Bronchus fibroblast of lung (primary cell): ENCODE data around the gene KCNC2. TPM values are rescaled to one million over a fixed set of nuclear protein-coding genes. Genes with fewer than 3 reads are reported as not detected.

Experiments used
- total RNA-seq: library from RNA; depleted of rRNA; stranded (reverse); fragments of >200 nt; gene quantifications from 2 replicates; pipeline ENCODE4 v1.2.3, GENCODE V29; 2015

KCNC2 gene
- total RNA-seq, result not detected in 2 replicates

DNA sequence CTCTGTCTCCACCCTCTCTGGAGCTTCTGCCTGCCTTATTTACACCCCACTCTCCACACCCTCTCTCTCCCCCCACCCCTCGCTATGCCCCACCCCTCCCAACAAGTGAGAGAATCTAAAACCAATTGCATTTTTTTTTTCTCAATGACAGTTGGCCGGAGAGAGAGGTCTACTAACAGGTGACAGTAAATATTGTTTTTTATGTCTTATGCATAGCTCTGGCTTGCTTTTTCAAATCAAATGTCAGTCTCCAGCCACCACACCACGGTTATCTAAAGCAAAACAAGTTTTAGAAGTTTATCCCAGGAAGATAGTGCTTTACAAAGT, at the start of gene KCNC2:
Gene KCNC2, minus strand, starts transcription at position 28 of the 327 bp plus-strand sequence.

Other genes starting within 250 kb of the KCNC2 start
- 0.50 and 1.6 TPM in 2 replicates for gene CAPS2, start 120.5 kb upstream of the KCNC2 start, total RNA-seq
- not detected in 2 replicates for gene GLIPR1L1, start 124.8 kb upstream of the KCNC2 start, total RNA-seq
- gene GLIPR1L2, start 181.2 kb upstream of the KCNC2 start, total RNA-seq, result 0.15 and 0.17 TPM in 2 replicates